GM19328 (cell line): Measurements from ENCODE around the gene DDX39A.

Source experiments
- ATAC-seq: cut with Tn5 transposase; IDR thresholded peaks from one replicate; pipeline ENCODE4 v1.9.1; 2021; ENCODE audit warnings: mild to moderate bottlenecking, moderate library complexity; ENCODE audit not compliant: unreplicated experiment

Gene DDX39A

GRCh38 chr19:14434543-14435319 is 15.6 kb upstream of the DDX39A start:
- no peak for ATAC-seq

DNA sequence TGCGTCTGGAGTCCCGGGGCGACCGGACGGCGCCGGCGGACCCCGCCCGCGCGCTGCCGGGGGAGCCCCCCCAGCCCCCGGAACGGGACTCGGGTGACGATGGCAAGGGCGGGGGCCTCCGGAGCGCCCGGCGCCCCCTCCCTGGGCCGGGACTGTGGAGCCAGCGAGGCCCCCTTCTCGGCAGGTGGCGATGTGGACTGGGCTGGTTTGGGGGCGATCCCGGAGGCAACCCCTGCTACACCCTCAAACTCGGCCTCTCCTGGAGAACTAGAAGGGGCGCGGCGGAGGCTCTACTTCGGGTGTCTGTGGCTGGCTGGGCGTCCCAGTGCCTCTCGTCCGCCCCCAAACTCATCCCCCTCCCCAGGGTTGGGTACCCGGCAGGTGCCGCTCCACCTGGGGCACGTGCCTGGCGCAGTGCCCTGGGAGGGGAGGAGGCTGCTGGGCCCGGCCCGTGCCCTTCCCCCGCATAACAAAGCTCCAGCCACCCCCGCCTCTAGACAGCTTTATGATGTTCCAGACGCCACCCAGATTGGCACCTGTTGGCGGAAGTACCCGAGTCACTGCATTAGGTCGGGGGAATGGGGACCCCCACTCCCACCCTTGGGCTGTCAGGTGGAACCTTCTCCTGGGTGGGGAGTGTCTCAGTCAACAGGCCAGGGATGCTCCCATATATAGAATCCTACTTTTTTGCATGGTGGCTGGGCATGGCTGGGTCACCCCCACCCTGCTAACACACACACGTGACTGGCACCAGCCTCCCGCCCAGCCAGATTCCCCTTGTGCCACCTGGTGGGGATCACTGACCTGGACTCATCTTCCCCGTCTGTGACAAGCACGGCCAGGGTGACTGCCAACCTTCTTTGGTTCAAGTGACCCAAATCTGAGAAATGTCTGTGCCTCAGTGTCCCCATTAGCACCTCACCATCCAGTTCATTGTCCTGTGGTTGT is 14.7 kb upstream of the DDX39A start:
- no peak for ATAC-seq

GRCh38 chr19:14432791-14433553 is 13.8 kb upstream of the DDX39A start, which contains the start of gene PKN1:
PKN1 (plus strand) TSS chr19:14433306; CDS start chr19:14433522, 216 bp downstream.
- ATAC-seq = no peak

DNA sequence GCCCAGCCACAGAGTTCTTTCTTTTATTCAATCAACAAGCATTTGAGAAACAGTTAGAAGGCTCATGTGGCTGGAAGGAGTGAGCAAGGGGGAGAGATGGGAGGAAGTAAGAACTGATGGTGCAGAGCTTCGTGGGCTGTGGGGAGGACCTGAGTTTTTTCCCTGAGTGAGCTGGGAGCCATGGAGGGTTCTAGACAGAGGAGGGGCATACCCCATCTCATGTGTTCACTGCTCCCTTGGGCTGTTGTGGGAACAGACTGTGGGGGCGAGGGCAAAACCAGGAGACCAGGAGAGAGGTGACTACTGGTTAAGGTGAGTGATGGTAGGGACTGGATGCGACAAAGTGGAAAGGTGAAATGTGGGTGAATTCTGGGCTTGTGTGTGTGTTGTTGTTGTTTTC is 11.6 kb upstream of the DDX39A start:
- no peak for ATAC-seq

DNA sequence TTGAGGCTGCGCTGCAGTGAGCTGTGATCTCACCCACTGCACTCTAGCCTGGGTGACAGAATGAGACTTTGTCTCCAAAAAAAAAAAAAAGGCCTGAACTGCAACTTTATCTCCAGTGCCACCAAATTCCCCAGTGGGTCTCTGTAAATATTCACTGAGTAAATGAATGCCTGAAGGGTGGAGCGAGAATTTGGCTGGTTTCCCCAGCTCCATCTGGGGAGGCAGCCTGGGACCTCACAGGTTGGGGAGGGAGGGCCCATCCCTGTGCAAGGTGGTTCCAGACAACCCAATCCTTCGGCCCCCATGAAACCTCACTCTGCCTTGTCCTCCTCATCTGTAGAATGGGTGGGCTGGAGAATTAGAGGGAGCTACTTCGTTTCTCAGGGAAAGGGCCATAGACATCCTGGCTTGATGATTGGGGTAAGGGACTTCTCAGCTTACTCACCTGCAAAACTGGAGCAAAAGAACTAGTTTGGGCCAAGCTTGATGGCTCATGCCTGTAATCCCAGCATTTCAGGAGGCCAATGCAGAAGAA is 9.8 kb upstream of the DDX39A start:
- ATAC-seq = no peak

GRCh38 chr19:14427461-14427860 is 8.3 kb upstream of the DDX39A start:
- ATAC-seq = no peak

- ATAC-seq = no peak
These were observed 6.6 kb upstream of the DDX39A start for GRCh38 chr19:14425696-14426138.

GRCh38 chr19:14418856-14419105 is 360 bp downstream of the DDX39A start:
- no peak for ATAC-seq

DNA sequence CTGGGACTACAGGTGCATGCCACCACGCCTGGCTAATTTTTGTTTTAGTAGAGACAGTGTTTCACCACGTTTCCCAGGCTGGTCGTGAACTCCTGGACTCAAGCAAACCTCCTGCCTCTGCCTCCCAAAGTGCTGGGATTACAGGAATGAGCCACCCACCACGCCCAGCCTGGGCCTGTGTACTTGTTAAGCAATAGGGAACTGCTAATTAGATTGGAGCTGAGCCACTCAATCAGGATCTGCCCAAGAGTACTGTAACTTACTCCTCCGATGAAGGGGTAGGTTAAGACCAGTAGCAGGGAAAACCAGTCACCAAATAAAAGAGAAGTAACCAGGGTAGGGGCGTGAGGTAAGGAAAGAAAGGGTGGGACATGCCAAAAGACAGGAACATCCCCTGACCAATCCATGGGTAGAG is 2.3 kb downstream of the DDX39A start:
- ATAC-seq = no peak

- no peak for ATAC-seq
These were observed 4.0 kb downstream of the DDX39A start for GRCh38 chr19:14414926-14415690.

GRCh38 chr19:14413693-14414181 is 5.4 kb downstream of the DDX39A start:
- ATAC-seq = no peak

- no peak for ATAC-seq
These were observed 6.0 kb downstream of the DDX39A start for GRCh38 chr19:14412996-14413692.

DNA sequence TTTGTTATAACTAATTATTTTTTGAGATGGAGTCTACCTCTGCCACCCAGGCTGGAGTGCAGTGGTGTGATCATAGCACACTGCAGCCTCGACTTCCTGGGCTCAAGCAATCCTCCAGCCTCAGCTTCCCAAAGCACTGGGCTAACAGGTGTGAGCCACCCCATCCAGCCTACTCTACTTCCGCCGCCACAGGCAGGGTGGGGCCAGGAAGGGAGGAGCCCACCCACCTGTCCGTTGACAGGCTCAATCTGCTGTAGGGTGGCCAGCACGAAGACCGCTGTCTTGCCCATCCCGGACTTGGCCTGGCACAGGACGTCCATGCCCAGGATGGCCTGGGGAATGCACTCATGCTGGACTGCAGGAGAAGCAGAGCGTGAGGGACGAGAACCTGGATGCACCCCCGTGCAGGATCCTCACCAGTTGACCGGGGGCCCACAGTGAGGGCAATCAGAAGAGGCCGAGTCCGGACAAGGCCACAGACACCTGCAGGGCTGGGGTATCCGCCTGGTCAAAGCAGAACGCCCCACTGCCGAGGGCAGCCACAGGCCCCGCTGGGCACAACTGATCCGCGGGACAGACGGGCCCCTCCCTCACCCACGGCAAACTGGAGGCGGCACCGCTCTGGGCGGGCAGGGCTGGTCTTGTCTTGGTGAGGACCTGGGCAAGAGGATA is 6.7 kb downstream of the DDX39A start:
- no peak for ATAC-seq

DNA sequence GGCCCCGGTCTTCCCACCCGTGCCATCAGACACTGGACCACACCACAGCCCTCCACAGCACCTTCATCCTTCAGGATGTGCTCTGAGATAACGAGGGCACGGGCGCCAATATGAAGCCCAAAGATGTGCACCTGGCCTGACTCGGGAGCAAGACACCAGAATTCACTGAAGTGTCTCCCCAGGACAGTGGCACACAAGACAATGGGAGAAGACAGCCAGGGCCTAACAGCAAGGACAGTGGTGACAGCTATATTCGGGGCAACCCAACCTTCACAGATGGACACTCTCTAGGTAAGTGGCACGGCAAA is 7.2 kb downstream of the DDX39A start:
- ATAC-seq = no peak

DNA sequence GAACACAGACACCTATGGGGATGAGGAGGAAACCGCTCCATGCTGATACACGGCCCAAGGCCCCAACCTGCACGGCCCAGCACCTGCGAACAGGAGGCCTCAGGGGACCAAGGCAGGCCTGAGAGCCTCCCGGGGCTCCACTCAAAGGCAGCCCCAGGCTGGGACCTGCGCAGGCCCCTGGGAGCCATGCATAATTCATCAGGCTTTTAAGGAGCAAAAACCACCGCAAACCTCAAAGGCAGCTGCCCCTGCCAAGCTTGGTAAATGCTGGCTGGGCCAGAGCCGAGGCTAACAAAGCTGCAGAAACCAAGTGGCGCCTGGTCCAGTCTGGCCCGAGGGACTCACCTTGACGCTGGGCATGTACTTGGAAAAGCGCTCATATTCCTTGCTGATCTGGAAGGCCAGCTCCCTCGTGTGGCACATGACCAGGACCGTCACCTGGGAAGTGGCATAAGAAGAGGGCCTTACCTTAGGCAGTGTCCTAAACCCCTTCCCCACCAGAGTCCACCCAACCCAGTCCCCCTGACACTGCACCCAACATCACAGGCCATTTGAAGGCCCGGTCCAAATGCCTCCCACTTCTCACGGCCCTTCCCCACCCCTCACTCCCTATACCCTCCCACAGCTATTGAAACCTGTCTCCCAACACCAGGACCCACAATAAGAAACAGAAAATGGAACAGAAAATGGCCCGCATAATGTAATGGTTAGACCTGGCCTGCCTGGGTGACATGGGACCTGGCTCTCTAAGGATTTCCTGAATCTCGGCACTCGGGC is 7.8 kb downstream of the DDX39A start:
- ATAC-seq = no peak

DNA sequence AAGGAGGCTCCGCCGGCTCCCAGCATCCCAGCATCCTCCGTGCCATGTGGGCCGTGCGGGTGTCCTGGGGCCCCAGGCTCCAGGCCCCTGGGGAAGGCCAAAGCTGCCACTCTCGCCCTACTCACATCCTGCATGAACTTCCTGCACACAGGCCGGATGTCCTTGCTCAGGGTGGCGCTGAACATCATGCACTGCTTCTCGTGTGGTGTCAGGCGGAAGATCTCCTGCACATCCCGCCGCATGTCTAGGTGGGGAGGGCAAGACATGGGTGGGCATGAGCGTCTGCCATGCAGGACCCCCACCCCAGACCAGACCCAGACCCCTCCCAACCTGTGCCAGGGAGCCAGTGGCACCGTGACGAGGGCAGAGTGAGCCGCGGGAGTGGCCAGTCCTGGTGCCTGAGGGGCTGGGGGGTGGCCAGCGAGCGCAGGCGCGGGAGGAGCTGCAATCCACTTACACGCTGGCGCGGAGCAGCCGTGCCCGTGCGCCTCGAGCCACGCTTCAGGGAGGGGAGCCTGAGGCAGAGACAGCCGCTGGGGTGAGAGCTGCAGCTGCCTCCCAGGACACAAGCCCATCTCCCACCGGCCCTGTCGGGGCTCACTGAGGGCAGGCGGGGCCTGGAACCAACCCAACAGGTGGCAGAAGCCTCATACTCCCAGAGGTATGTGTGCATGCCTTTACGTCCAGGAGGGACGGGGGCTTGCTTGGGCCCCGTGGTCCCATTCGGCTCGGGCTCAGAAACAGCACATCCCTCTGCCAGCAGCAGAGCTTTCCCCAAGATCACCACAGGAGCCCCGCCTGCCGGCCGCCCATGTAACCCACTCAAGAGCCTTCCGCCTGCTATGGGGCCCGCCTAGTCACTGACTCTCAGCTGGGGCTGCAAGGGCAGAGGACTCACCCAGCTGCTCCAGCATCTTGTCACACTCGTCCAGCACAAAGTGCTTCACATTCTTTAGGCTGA is 8.8 kb downstream of the DDX39A start:
- ATAC-seq = no peak
